Activated T-cell treated with anti-CD3 and anti-CD28 coated beads, Interleukin-2, amount 50 U/mL, for 4 hours (primary cell): ENCODE results near the gene MND1. TPM values are rescaled to one million over a fixed set of nuclear protein-coding genes. Genes with fewer than 3 reads are reported as not detected.
"Not testable (repeated sequence)": the region's sequence is repeated elsewhere in the genome, so short reads cannot be mapped to it uniquely, and the experiment has no call there.

Experiments used
- ATAC-seq, 2 donors: fragments of 200-7000 bp; cut with Tn5 transposase; one replicate each; pipeline ENCODE4 v1.10.0; 2021
- DNase-seq: peaks from one replicate; pipeline ENCODE4 v3.0.0-alpha.2; 2020
- H3K27me3 Mint-ChIP-seq: one replicate; pipeline ENCODE4 v1.8.0; 2021; ENCODE audit warnings: low read depth, mixed read lengths
- H3K36me3 Mint-ChIP-seq: one replicate; pipeline ENCODE4 v1.8.0; 2022; ENCODE audit warnings: mixed read lengths; ENCODE audit not compliant: insufficient read depth
- H3K4me1 Mint-ChIP-seq: one replicate; pipeline ENCODE4 v1.8.0; 2021; ENCODE audit warnings: low read depth, mixed read lengths
- H3K4me3 Mint-ChIP-seq: one replicate; pipeline ENCODE4 v1.8.0; 2021; ENCODE audit warnings: mild to moderate bottlenecking, moderate library complexity, mixed read lengths
- H3K9me3 Mint-ChIP-seq: one replicate; pipeline ENCODE4 v1.8.0; 2021; ENCODE audit warnings: mixed read lengths
- total RNA-seq, 3 donors: library from RNA; stranded (reverse); gene quantifications; one replicate each; pipeline ENCODE4 v1.2.1, GENCODE V29; 2021

Gene MND1
- total RNA-seq, 3 donors from 2014 or later: 5.2 to 9.6 (median 6.9) TPM

- ATAC-seq: no peak
- no peaks in the 10 kb centered on the region for H3K36me3 Mint-ChIP-seq
These were observed 107.6 kb downstream of the MND1 start for GRCh38 chr4:153451911-153452657.

GRCh38 chr4:153452658-153453378, 108.3 kb downstream of the MND1 start:
- peaks cover 20% of the 10 kb centered on the region for H3K4me1 Mint-ChIP-seq
- ATAC-seq (no peak), DNase-seq (no peak)
- no peaks in the 10 kb centered on the region for H3K36me3 Mint-ChIP-seq
- no peaks in the 10 kb centered on the region for H3K27me3 Mint-ChIP-seq
- H3K4me3 Mint-ChIP-seq: no peak overlapping the region
- no peaks in the 10 kb centered on the region for H3K9me3 Mint-ChIP-seq

More at GRCh38 chr4:153451911-153452657, 107.6 kb downstream of the MND1 start:
- H3K9me3 Mint-ChIP-seq: no peaks in the 10 kb centered on the region
- peaks cover 20% of the 10 kb centered on the region for H3K4me1 Mint-ChIP-seq
- DNase-seq: no peak
- no peaks in the 10 kb centered on the region for H3K27me3 Mint-ChIP-seq
- H3K4me3 Mint-ChIP-seq: no peak overlapping the region

GRCh38 chr4:153453402-153453801, 108.9 kb downstream of the MND1 start:
- H3K9me3 Mint-ChIP-seq: no peaks in the 10 kb centered on the region
- no peaks in the 10 kb centered on the region for H3K36me3 Mint-ChIP-seq
- ATAC-seq (no peak), DNase-seq (no peak)
- no peaks in the 10 kb centered on the region for H3K27me3 Mint-ChIP-seq
- peaks cover 20% of the 10 kb centered on the region for H3K4me1 Mint-ChIP-seq
- no peak overlapping the region for H3K4me3 Mint-ChIP-seq

GRCh38 chr4:153458969-153459368, 114.5 kb downstream of the MND1 start:
- DNase-seq: no peak
- Mint-ChIP-seq H3K9me3 (no peaks in the 10 kb centered on the region), H3K4me3 (no peak overlapping the region), H3K27me3 (no peaks in the 10 kb centered on the region), H3K4me1 (peaks cover 4% of the 10 kb centered on the region), H3K36me3 (no peaks in the 10 kb centered on the region)
- ATAC-seq: no peak

- H3K9me3 Mint-ChIP-seq, H3K36me3 Mint-ChIP-seq, DNase-seq, ATAC-seq, H3K4me3 Mint-ChIP-seq, H3K27me3 Mint-ChIP-seq: not testable (repeated sequence)
- peaks cover 17% of the 10 kb centered on the region for H3K4me1 Mint-ChIP-seq
These were observed 117.1 kb downstream of the MND1 start for GRCh38 chr4:153461549-153461948.

- Mint-ChIP-seq H3K4me1 (peaks cover 26% of the 10 kb centered on the region), H3K4me3 (no peak overlapping the region), H3K27me3 (no peaks in the 10 kb centered on the region), H3K36me3 (no peaks in the 10 kb centered on the region), H3K9me3 (no peaks in the 10 kb centered on the region)
- DNase-seq (no peak), ATAC-seq (no peak)
These were observed 119.6 kb downstream of the MND1 start for GRCh38 chr4:153464068-153464467.

Other genes with a start within 250 kb of the MND1 start
- under 1 TPM; 0.34 to 0.94 (median 0.49) TPM for gene TRIM2, start 140.2 kb upstream of the MND1 start, total RNA-seq
- gene TMEM131L, start 121.7 kb downstream of the MND1 start, total RNA-seq: 10 to 100 TPM; 37.7 to 44.0 (median 41.7) TPM